Activated CD4-positive, CD25-positive, alpha-beta regulatory T cell treated with anti-CD3 and anti-CD28 coated beads, Interleukin-2, amount 50 U/mL, for 24 hours (primary cell): ENCODE data around the gene SPTLC2.
"Not testable (repeated sequence)": the region's sequence is repeated elsewhere in the genome, so short reads cannot be mapped to it uniquely, and the experiment has no call there.

ENCODE experiments used
- ATAC-seq, 2 donors: fragments of 150-1000 bp; cut with Tn5 transposase; one replicate each; pipeline ENCODE4 v1.10.0; 2021; ENCODE audit warnings: mild to moderate bottlenecking in 1 of 2, moderate library complexity in 1 of 2

The SPTLC2 gene, protein sequence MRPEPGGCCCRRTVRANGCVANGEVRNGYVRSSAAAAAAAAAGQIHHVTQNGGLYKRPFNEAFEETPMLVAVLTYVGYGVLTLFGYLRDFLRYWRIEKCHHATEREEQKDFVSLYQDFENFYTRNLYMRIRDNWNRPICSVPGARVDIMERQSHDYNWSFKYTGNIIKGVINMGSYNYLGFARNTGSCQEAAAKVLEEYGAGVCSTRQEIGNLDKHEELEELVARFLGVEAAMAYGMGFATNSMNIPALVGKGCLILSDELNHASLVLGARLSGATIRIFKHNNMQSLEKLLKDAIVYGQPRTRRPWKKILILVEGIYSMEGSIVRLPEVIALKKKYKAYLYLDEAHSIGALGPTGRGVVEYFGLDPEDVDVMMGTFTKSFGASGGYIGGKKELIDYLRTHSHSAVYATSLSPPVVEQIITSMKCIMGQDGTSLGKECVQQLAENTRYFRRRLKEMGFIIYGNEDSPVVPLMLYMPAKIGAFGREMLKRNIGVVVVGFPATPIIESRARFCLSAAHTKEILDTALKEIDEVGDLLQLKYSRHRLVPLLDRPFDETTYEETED

DNA sequence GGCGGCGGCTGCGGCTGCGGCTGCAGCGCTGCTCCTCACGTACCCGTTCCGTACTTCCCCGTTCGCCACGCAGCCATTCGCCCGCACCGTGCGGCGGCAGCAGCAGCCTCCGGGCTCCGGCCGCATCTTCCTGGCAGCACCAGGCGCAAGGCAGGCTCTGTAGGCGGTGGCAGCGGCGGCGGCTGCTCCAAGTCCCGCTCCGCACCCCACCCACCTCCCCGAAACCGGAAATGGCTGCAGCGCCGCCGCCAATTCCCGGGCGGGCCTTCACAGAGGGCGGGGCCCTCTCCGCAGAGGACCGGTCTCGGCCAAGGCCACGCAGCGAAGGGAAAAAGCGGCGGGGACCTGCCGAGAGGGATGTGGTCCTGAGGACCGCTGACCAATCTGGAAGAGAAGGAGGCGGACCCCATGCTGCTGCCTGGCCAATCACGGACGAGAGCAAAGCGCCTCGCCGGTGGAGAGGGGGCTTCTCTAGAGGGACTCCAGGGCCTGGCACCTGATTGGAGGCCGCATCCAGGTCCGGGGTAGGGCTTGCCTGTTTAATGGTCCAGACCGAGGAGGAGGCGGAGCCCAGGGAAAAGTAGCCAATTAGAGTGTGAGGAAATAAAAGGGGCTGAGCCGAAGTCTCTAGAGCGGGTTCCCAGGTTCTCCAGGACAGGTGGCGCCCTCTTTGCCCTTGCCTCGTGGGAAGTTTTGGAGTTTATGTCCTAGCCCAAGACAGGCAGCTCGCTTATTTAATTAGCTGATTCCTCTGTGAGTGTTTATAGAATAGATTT, at the start of gene SPTLC2:
Gene SPTLC2, minus strand, starts transcription at position 184 of the 776 bp plus-strand sequence. Its CDS starts 58 bp downstream, at position 126.
- ATAC-seq = peak; percentile 97 to 98

DNA sequence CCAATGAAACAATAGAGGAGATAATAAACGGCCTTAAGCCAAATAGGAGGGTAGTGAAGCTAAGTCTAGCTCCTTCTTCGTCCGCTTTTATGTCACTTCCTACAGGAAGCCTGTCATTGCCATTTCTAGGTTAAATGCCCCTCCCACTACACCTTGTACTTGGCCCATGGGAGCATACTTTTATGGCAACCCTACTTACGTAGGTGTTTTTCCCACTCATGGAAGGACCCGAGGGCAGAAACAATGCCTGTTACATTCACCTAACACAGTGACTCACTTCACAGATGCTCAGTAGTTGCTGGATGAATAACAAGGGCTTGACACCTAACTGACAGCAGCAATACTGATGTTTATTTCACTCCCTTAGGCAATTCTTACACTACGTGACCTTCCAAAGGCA, 46.9 kb upstream of the SPTLC2 start:
- no peak for ATAC-seq

DNA sequence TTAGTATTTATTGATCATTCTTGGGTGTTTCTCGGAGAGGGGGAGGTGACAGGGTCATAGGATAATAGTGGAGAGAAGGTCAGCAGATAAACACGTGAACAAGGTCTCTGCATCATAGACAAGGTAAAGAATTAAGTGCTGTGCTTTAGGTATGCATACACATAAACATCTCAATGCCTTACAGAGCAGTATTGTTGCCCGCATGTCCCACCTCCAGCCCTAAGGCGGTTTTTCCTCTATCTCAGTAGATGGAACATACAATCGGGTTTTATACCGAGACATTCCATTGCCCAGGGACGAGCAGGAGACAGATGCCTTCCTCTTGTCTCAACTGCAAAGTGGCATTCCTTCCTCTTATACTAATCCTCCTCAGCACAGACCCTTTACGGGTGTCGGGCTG, 45.1 kb upstream of the SPTLC2 start:
- ATAC-seq = not testable (repeated sequence)

DNA sequence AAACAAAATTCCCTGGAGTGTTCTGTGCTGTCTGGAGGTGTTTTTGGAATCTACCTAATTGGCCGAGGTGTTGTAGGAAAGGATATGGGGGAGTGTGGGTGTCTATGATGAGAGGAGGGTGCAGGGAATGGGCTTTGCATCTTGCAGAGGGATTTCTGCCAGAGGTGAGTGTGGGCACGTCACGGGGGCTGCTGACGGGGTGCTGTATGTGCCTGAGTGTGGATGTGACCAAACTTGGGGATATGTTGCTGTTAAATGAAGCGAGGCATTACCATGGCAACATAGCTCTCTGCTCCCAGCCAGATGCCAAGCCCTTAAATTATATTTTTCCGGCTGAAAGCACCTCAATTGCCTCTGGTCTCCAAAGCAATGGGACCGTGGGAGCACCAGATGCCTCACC, 44.3 kb upstream of the SPTLC2 start:
- ATAC-seq = no peak

DNA sequence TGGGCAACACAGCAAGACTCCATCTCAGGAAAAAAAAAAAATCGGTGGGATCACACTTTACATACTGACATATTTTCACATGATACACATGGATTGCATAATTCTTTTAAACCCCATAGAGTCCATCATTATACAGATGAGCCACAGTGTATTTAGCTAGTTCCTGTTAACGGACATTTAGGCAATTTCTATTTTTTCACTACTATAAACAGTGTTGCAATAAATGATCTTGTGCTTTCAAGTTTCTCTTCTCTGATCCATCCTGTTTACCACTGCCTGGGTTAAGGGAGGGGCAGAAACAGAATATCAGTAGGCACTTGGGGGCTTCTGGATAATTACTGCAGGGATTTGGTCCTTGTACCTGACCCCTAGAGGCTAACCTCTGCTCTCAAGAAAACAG, 43.4 kb upstream of the SPTLC2 start:
- ATAC-seq = no peak

DNA sequence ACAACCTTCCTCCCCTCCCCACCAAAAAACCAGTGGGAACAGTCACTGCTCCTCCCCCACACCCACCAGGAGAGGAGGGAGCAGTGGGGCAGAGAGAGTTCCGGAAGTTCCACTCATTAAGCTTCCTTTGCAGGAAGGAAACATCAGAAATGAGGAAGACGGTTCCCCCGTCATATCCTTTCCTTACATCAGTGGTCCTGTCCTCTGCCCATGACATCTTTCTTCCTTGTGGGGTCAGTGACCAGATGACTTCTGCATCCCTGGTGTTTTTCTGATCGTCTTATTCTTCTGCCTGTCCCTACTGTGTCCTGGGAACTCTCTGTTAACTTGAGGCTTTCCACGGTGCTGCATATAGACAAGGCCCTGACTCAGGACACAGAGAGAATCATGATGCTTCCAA, 40.8 kb upstream of the SPTLC2 start:
- no peak for ATAC-seq

DNA sequence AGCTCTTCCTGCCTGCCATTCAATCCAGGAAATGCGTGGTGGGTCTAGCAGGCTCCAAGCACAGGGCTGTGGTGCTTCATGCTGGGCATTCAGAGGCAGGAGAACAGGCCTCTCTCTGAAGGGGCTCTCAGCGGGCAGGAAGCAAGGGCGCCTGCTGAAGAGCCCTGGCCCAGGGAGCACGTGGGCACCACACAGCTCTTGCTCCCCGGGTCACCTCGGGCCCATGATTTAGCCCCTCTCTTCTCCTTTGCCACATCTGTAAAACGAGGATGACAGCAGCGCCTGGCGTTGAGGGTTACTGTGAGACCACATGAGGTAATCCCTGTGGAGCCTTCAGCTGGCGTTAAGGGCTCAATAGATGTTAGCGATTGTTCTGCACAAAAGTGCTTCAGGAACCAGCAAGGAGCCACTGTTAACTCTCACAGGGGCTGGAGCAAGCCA, 37.6 kb upstream of the SPTLC2 start:
- no peak for ATAC-seq

DNA sequence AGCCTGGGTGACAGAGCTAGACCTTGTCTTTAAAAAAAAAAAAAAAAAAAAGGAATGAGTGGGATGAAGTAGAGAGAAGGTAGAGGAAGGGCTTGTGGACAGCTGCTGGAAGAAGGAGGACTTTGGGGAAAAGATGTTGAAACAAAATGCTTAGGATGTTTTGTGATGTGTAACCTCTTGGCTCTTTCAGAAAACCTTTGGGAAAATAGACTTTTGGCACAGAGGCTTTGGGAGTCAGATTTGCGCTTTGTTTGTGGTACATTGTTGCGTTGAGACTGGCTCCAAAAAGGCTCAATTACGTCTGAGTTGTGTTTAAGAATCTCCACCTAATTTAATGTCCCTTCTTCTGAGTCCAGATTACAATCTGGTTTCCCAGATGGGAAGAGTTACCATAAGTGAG, 32.9 kb upstream of the SPTLC2 start:
- no peak for ATAC-seq

DNA sequence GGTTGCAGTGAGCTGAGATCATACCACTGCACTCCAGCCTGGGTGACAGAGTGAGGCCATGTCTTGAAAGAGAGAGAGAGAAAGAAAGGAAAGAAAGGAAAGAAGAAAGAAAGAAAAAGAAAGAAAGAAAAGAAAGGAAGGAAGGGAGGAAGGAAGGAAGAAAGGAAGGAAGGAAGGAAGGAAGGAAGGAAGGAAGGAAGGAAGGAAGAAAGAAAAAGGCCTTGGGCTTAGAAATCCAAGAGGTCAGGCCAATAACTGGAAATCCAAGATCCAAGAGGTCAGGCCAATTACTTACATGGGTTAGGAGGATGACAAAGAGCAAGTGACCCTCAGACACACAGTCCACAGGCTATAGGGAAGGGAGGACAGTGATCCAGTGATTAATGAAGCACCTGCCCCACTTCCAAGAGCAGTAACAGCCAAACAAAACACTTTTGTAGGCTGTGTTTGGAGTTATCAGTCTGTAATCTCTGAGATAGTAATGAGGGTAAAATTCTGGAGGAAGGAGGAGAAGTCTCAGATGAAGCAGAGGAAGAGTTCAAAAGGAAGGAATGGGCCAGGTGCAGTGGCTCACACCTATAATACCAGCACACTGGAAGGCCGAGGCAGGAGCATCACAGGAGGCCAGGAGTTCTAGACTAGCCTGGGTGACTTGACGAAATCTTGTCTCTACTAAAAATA, 32.2 kb upstream of the SPTLC2 start:
- ATAC-seq = no peak

DNA sequence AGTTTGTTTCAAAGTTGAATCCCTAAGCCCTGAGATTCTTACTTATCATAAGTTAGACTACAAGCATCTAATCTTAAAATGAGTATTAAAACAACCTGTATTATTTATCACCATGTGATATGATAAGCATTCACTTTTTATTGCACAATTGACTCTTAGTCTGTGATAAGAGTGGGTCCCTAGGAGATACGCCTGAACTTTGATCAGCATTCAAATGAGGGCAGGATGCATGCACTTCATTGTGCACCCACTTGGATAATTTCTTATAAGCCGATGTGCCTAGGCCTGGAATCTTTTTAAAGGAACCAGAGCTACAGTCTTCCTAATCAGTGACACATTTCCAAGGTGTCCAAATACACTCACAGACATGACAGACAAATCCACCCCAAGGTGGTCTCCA, 31.4 kb upstream of the SPTLC2 start:
- ATAC-seq = no peak

DNA sequence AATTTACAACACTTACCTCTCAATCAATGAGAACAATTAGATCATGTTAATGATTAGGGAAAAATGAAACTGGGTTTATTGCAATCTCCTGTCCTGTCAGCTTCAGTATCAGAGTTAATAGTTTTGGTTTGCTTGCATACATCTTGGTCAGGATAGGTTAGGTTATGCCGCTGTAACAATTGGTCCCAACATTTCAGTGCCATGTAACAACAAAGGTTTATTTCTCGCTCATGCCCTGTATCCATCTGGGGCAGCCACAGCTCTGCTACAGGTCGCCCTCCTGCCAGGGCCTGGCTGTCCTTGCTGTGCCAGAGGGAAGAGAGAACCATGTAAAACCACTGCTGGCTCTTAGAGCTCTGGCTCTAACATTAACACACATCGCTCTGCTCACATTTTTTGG, 30.5 kb upstream of the SPTLC2 start:
- no peak for ATAC-seq

DNA sequence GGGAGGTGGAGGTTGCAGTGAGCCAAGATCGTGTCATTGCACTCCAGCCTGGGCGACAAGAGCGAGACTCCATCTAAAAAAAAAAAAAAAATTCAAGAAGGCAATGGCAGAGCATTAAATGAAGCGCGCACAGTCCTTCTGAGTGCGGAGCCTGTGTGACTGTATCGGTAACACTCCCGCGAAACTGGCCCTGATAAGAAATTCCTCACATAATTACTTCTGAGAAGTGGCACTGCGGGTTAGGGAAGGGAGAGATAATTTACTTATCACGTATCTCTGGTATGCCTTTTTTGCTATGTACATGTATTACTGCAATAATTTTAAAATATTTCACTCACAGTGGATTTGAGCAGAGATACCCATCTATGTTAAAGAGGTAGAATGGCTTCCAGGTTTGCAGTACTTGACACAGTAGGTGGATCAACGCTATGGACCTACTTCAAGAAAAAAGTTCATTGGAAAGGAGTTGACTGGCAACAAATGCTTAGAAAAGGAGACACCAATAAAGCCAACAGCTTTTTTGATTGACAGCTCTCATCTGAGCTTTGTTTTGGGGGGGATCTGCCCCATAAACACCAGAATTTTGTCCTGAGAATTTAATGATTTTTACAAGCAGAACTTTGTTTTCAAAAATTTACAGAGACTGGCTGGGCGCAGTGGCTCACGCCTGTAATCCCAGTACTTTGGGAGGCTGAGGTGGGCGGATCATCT, 29.2 kb upstream of the SPTLC2 start:
- ATAC-seq = no peak

DNA sequence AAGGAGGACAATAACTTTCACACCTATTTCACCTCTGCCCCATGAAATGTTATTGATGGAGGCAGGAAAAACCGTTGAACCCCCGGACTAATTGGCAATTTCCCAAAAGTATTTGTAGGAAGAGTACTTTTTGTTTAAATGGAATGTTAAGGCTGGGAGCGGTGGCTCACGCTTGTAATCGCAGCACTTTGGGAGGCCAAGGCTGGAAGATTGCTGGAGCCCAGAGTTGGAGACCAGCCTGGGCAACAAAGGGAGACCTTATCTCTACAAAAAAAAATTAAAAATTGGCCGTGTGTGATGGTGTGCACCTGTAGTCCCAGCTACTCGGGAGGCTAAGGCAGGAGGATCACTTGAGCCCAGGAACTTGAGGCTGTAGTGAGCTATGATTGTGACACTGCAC, 26.0 kb upstream of the SPTLC2 start:
- no peak for ATAC-seq

DNA sequence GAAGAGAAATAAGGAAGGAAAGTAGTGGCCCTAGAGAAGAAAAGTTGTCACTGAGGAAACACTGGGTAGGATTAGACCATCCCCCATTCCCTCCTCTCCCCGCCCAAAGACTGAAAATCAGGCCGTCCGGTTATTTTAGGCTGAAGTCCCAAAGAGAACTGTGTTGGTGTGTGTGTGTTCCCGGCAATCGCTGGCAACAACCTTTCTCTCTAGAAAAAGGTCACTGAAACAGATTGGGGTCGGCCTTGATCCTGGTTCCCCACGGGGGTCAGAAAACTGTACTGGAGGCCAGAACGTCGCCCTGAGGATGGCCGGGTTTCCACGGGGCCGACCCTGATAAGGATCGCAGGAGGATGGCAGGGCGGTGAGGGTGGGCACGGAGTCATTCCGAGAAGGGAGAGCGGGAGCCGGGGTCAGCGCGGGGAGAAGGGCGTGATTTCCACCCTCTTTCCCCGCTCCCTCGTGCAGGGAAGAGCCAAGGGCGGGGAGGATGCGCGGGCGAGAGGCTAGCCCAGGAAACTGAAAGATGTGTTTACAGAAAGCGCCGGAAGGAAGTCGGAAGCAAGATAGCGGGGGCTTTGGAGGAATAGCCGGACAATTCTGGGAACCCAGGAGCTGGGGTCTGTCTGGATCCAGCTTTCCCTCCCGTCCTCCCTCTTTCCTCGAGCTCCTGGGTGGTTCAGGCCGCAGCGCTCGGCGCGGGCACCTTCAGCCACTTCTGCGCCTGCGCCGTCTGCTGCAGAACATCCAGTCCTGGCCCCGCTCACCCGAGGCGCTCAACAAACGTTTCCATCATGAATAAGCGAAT, 25.3 kb upstream of the SPTLC2 start:
- peak; percentile 64 to 80 for ATAC-seq

DNA sequence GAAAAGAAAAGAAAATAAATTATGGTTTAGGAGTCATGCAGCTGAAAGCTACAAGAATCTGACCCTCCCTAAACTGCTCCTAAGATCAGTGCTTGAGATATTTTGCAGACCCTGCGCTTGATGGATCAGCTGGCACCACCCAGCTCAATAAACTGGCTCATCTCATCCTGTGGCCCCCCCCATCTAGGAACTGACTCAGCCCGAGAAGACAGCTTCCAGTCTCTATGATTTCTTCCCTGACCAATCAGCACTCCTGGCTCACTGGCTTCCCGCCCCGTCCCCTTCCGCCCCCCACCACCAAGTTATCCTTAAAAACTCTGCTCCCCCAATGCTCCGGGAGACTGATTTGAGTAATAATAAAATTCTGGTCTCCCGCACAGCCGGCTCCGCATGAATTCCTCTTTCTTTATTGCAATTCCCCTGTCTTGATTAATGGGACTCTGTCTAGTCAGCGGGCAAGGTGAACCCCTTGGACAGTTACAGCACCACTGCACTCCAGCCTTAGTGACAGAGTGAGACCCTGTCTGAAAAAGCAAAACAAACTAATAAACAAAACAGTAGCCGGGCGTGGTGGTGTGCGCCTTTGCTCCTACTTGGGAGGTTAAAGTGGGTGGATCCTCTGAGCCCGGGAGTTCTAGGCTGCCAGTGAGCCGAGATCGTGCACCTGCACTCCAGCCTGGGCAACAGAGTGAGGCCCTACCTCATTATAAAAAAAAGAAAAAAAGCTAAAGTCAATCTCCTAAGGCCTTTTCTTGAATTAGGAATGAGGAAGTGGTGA, 24.5 kb upstream of the SPTLC2 start:
- ATAC-seq = no peak

DNA sequence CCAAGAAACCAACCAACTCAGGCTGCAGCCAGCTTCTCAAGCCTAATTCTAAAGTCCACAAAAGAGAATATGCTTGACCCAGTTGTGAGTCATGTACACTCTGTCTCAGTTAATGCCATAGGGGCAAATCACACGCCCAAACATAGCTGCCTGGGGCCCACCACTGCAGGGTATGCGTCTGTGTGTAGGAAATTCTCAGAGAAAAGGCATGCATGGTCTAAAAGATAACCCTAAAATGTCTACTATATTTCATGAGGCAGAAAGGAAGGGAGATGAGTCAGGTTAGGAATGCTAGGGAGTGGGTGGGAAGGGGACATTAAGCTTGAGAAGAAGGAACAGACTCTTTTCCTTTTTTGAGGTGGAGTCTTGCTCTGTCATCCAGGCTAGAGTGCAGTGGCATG, 22.3 kb upstream of the SPTLC2 start:
- ATAC-seq = no peak

DNA sequence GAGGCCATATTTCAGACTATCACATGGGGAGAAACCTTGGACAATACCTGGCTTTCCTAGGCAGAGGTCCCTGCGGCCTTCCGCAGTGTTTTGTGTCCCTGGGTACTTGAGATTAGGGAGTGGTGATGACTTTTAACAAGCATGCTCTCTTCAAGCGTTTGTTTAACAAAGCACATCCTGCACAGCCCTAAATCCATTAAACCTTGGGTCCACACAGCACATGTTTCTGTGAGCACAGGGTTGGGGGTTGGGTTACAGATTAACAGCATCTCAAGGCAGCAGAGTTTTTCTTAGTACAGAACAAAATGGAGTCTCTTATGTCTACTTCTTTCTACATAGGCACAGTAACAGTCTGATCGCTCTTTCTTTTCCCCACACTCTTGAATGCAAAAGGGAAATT, 19.4 kb upstream of the SPTLC2 start:
- ATAC-seq = not testable (repeated sequence)

DNA sequence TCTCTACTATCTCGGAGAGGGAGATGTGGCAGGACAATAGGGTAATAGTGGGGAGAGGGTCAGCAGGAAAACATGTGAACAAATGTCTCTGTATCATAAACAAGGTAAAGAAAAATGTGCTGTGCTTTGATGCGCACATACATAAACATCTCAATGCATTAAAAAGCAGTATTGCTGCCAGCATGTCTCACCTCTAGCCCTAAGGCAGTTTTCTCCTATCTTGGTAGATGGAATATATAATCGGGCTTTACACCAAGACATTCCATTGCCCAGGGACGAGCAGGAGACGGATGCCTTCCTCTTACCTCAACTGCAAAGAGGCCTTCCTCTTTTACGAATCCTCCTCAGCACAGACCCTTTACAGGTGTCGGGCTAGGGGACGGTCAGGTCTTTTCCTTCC, 19.0 kb upstream of the SPTLC2 start:
- ATAC-seq = not testable (repeated sequence)

DNA sequence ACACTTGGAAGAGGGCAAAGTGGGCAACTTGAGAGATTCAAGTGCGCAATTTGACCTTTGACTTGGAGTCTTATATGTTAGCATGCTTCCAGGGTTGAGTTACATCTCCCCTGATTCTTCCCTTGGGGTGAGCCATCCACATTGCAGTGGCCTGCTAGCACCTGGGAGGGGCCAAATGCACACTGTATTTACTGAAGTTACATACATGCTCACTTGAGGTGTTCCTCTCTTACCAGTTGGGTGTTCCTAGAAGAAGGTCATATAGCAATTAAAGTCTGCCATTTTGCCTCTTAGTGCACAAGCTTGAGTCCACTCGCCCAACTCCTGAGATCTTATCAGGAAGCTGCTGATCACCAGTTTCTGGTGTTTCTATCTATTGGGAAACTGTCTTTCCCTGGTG, 13.7 kb upstream of the SPTLC2 start:
- ATAC-seq = no peak

DNA sequence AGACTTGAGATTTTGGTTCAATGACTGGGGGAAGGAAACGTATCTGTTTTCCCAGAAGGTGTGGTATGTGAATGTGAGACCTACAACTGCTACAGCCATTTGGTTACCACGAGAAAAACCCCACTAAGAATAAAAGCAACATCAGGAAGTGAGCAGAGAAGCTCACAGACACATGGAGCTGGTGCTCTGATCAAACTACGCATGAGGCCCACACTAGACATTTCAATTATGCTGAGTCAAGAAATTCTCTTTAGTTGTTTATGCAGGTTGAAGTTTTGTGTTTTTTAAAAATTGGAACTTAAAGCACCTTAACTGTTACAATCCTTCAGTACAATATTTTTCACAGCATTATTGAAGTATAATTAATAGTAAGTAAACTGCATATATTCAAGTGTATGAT, 8.9 kb upstream of the SPTLC2 start:
- no peak for ATAC-seq

DNA sequence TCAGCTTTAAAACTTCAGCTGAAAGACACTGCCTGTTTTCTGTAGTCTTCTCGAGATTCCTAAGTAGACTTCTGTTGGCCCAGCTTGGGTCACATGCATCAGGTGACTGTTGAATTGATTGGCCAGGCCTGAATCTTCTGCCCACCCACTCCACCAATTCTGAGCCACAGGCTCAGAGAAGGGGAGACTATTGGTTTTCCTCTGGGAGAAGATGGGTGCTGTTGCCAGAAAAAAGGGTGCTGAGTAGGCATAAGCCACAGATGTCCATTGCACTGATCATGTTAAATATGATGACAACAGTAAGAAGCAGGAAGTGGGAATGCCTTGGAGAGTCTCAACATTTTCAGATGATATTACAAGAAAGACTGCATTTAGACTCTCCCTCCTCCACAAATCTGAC, 6.8 kb upstream of the SPTLC2 start:
- no peak for ATAC-seq
